Stimulated activated CD4-positive, alpha-beta T cell treated with anti-CD3 and anti-CD28 coated beads, Interleukin-4, amount 100 ng/mL, for 48 hours (primary cell): ENCODE results near the gene ITM2C.

Experiments
- DNase-seq, 2 donors: peaks; one replicate each; pipeline ENCODE4 v3.0.0-alpha.2; 2020; ENCODE audit warnings: low read depth in 2 of 2

ITM2C gene

GRCh38 chr2:230872968-230873660, 8.4 kb downstream of the ITM2C start:
- DNase-seq, result no peak

GRCh38 chr2:230873661-230874401, 9.1 kb downstream of the ITM2C start:
- no peak for DNase-seq

GRCh38 chr2:230874456-230874855, 9.7 kb downstream of the ITM2C start:
- DNase-seq, result no peak

GRCh38 chr2:230874876-230875275, 10.1 kb downstream of the ITM2C start:
- DNase-seq, result no peak

- DNase-seq, result no peak
Measured at GRCh38 chr2:230875347-230876315, 10.9 kb downstream of the ITM2C start.

- no peak for DNase-seq
Measured at GRCh38 chr2:230877116-230877758, 12.5 kb downstream of the ITM2C start.

GRCh38 chr2:230877759-230878598, 13.2 kb downstream of the ITM2C start:
- DNase-seq, result no peak

GRCh38 chr2:230878599-230879188, 14.0 kb downstream of the ITM2C start:
- no peak for DNase-seq

- no peak for DNase-seq
Measured at GRCh38 chr2:230879271-230879882, 14.6 kb downstream of the ITM2C start.

GRCh38 chr2:230879891-230880290, 15.1 kb downstream of the ITM2C start:
- DNase-seq, result no peak

GRCh38 chr2:230881840-230882239, 17.1 kb downstream of the ITM2C start:
- DNase-seq, result no peak

- DNase-seq, result no peak
Measured at GRCh38 chr2:230885463-230886130, 20.9 kb downstream of the ITM2C start.

GRCh38 chr2:230886206-230886605, 21.5 kb downstream of the ITM2C start:
- no peak for DNase-seq

- no peak for DNase-seq
Measured at GRCh38 chr2:230886671-230887071, 21.9 kb downstream of the ITM2C start.

GRCh38 chr2:230887342-230887741, 22.6 kb downstream of the ITM2C start:
- DNase-seq, result no peak

GRCh38 chr2:230888824-230889400, 24.2 kb downstream of the ITM2C start:
- DNase-seq, result no peak

GRCh38 chr2:230889911-230890601, 25.3 kb downstream of the ITM2C start:
- DNase-seq, result no peak

GRCh38 chr2:230890646-230891045, 25.9 kb downstream of the ITM2C start:
- no peak for DNase-seq
